Gastroesophageal sphincter (tissue), 3 donors: ENCODE results near the gene CD300E.

Experiments
- CTCF ChIP-seq, 4 experiments: fragments of 200-600 bp in 2 of 4; fragments of 450-650 bp in 2 of 4; sonication (generic) in 1 of 4; IDR thresholded peaks; one replicate each; pipeline ENCODE4 v1.5.1; 2017 to 2019; ENCODE audit warnings: antibody characterized with exemption in 4 of 4, mild to moderate bottlenecking in 2 of 4, moderate library complexity in 2 of 4
- POLR2A ChIP-seq, 2 donors: fragments of 450-650 bp; IDR thresholded peaks; one replicate each; pipeline ENCODE4 v1.6.1; 2017; ENCODE audit warnings: antibody characterized with exemption in 2 of 2, mild to moderate bottlenecking in 2 of 2, moderate library complexity in 1 of 2
- POLR2AphosphoS5 ChIP-seq: sonication (generic); formaldehyde crosslinking; IDR thresholded peaks from one replicate; pipeline ENCODE4 v1.6.1; 2017; ENCODE audit warnings: antibody characterized with exemption

GRCh38 chr17:74643826-74644225 lies 20.3 kb upstream of the CD300E start:
- TF ChIP-seq POLR2A (IDR thresholded peaks at IDR 0.05) (no peak), POLR2AphosphoS5 (no peak), CTCF (IDR thresholded peaks at IDR 0.05) (no peak)
